ENCODE measurements around the gene SYCP2L. TPM values are rescaled to one million over a fixed set of nuclear protein-coding genes. Genes with fewer than 3 reads are reported as not detected.

SYCP2L gene
- total RNA-seq, 1 donor from 2014 or later, result 0.26 TPM

DNA sequence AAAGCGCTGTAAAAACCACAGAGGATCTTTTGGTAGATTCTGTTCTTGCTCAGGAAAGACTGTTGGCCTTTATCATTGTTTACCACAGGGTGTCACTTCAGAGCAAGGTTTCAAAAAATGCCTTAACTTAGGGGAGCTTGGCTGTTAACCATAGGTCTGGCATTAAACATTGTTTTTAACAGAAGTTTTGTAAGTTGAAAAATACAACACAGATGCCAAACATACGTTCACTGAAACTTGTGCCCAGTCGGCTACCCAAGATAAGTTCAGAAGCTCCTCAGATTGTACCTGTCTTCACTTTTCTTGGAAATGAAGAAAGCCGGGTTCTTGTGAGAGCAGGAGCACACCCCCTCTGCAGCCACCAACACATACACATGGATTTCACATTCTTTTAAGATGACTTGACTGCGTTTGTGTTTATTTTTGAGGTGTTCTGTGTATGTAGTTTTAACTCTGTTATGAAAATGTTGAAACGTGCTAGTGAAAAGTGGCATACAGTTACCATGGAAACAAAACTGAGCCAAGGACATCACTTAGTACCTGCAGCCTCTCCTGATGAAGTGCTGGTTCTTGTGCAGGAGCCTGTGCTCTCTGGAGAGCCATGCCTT lies 64.9 kb downstream of the SYCP2L start:
- H3K36me3 ChIP-seq (ENCODE audit: control insufficient read depth, insufficient read depth, low read length), result no peaks in the 10 kb centered on the region
- FAIRE-seq, result no peak
- peak; percentile 71 for DNase-seq (ENCODE audit: low read depth)
- TF ChIP-seq, protein P1, sequence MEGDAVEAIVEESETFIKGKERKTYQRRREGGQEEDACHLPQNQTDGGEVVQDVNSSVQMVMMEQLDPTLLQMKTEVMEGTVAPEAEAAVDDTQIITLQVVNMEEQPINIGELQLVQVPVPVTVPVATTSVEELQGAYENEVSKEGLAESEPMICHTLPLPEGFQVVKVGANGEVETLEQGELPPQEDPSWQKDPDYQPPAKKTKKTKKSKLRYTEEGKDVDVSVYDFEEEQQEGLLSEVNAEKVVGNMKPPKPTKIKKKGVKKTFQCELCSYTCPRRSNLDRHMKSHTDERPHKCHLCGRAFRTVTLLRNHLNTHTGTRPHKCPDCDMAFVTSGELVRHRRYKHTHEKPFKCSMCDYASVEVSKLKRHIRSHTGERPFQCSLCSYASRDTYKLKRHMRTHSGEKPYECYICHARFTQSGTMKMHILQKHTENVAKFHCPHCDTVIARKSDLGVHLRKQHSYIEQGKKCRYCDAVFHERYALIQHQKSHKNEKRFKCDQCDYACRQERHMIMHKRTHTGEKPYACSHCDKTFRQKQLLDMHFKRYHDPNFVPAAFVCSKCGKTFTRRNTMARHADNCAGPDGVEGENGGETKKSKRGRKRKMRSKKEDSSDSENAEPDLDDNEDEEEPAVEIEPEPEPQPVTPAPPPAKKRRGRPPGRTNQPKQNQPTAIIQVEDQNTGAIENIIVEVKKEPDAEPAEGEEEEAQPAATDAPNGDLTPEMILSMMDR (IDR thresholded peaks at IDR 0.05; ENCODE audit: insufficient read depth, low read length, severe bottlenecking), result peak; percentile 56
- H3K4me3 ChIP-seq (ENCODE audit: low read depth, low read length), result no peak overlapping the region
- no peaks in the 10 kb centered on the region for H3K27me3 ChIP-seq (ENCODE audit: control insufficient read depth, insufficient read depth, low read length)

DNA sequence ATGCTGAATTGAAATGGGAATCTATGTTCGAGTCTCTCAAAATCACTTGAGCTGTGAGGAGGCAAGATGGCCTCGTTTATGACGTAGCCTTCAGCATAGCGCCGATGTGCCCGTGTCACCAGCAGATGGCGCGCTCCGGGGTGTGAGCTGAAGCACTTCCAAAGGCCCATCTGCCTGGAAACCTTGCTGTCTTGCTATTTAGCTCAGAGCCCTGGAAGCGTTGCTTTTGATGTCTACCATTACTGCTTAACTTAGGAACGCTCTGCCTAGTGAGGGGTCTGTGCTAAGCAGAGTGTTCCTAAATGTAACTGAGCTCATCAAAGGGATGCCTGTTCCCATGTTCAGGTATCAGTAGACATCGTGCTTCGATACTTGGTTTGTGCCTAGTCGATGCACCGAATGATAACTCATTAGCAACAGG lies 67.7 kb downstream of the SYCP2L start:
- FAIRE-seq, result no peak
- TF ChIP-seq, protein P1 (IDR thresholded peaks at IDR 0.05; ENCODE audit: insufficient read depth, low read length, severe bottlenecking), result peak; percentile 95
- peak; percentile 57 for DNase-seq (ENCODE audit: low read depth)

DNA sequence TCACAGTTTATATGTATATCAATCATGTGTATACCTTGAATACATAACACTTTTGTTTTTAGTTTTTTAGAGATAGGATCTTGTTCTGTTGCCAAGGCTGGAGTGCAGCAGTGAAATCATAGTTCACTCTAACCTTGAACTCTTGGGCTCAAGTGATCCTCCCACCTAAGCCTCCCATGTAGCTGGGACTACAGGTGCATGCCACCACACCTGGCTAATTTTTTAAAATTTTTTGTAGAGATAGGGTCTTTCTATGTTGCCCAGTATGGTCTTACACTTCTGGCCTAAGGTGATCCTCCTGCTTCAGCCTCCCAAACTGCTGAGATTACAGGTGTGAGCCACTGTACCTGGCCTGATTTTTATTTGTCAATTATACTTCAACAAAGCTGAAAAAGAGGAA lies 69.9 kb downstream of the SYCP2L start:
- TF ChIP-seq, protein P1 (IDR thresholded peaks at IDR 0.05; ENCODE audit: insufficient read depth, low read length, severe bottlenecking), result no peak
- FAIRE-seq, result no peak

More for the DNA sequence above, 67.7 kb downstream of the SYCP2L start:
- H3K27me3 ChIP-seq (ENCODE audit: control insufficient read depth, insufficient read depth, low read length), result no peaks in the 10 kb centered on the region
- no peak overlapping the region for H3K4me3 ChIP-seq (ENCODE audit: low read depth, low read length)
- H3K36me3 ChIP-seq (ENCODE audit: control insufficient read depth, insufficient read depth, low read length), result no peaks in the 10 kb centered on the region

DNA sequence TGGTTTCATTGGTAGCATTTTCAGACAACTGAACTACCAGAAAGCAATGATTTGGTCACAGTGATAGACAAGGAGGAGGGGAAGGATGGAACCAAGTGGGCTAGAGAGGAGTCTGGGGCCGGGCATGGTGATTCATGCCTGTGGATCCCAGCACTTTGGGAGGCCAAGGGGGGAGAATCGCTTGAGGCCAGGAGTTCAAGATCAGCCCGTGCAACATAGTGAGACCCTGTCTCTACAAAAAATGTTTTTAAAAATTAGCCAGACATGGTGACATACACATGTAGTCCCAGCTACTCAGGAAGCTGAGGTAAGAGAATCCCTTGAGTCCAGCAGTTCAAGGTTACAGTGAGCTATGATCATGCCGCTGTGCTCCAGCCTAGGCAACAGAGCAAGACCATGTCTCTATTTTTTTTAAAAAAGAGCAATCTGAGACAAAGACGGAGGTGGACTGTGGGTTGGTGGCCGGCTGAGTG lies 70.6 kb downstream of the SYCP2L start:
- no peak for DNase-seq (ENCODE audit: low read depth)
- Histone ChIP-seq H3K4me3 (ENCODE audit: low read depth, low read length) (no peak overlapping the region), H3K27me3 (ENCODE audit: control insufficient read depth, insufficient read depth, low read length) (no peaks in the 10 kb centered on the region), H3K36me3 (ENCODE audit: control insufficient read depth, insufficient read depth, low read length) (no peaks in the 10 kb centered on the region)
- TF ChIP-seq, protein P1 (IDR thresholded peaks at IDR 0.05; ENCODE audit: insufficient read depth, low read length, severe bottlenecking), result no peak
- FAIRE-seq, result no peak

More for the DNA sequence above, 69.9 kb downstream of the SYCP2L start:
- Histone ChIP-seq H3K27me3 (ENCODE audit: control insufficient read depth, insufficient read depth, low read length) (no peaks in the 10 kb centered on the region), H3K4me3 (ENCODE audit: low read depth, low read length) (no peak overlapping the region), H3K36me3 (ENCODE audit: control insufficient read depth, insufficient read depth, low read length) (no peaks in the 10 kb centered on the region)
- DNase-seq (ENCODE audit: low read depth), result no peak

DNA sequence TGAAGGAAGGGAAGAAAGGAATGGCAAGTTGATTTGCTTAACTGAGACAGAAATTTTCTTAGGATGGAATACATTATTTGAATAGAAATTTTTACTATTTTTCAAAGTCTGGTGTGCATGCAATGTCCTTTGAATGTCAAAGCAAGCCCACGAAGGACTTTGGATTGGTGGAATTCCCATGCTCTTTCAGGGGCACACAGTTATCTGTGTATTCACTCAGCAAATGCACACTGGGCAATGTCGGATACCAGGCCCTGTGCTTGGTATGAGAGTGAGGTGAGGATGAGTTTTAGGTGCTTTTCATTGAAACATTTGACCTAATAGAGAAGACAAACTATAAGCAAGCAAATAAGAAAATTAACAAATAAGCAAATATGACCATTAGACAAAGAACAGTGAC lies 73.3 kb downstream of the SYCP2L start:
- Histone ChIP-seq H3K27me3 (ENCODE audit: control insufficient read depth, insufficient read depth, low read length) (no peaks in the 10 kb centered on the region), H3K36me3 (ENCODE audit: control insufficient read depth, insufficient read depth, low read length) (no peaks in the 10 kb centered on the region), H3K4me3 (ENCODE audit: low read depth, low read length) (no peak overlapping the region)
- DNase-seq (ENCODE audit: low read depth) (no peak), FAIRE-seq (no peak)
- TF ChIP-seq, protein P1 (IDR thresholded peaks at IDR 0.05; ENCODE audit: insufficient read depth, low read length, severe bottlenecking), result no peak

DNA sequence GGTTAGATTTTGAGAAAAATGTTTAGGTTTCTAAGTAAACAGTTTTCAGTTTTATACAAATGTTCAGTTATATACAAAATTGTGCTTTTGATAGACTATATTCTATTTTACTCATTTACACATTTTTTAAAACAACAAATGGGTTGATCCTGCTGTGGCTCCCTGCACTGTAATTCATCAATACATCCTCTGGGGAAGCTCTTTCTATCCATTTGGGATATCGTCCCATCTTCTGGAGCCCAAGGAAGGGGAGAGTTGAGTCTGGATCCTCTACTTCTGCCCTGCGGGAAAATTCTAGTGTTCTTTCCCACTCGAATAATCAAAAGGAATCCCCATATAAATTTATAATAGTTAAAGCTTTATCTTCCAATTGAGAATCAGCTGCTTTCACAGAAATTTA lies 75.0 kb downstream of the SYCP2L start:
- TF ChIP-seq, protein P1 (IDR thresholded peaks at IDR 0.05; ENCODE audit: insufficient read depth, low read length, severe bottlenecking), result no peak
- Histone ChIP-seq H3K36me3 (ENCODE audit: control insufficient read depth, insufficient read depth, low read length) (no peaks in the 10 kb centered on the region), H3K27me3 (ENCODE audit: control insufficient read depth, insufficient read depth, low read length) (no peaks in the 10 kb centered on the region), H3K4me3 (ENCODE audit: low read depth, low read length) (no peak overlapping the region)
- DNase-seq (ENCODE audit: low read depth), result no peak
- no peak for FAIRE-seq

Measured in bronchial epithelial cell (primary cell).